Measurements from ENCODE around the gene SNX2. TPM values are rescaled to one million over a fixed set of nuclear protein-coding genes. Genes with fewer than 3 reads are reported as not detected.

The SNX2 gene, protein sequence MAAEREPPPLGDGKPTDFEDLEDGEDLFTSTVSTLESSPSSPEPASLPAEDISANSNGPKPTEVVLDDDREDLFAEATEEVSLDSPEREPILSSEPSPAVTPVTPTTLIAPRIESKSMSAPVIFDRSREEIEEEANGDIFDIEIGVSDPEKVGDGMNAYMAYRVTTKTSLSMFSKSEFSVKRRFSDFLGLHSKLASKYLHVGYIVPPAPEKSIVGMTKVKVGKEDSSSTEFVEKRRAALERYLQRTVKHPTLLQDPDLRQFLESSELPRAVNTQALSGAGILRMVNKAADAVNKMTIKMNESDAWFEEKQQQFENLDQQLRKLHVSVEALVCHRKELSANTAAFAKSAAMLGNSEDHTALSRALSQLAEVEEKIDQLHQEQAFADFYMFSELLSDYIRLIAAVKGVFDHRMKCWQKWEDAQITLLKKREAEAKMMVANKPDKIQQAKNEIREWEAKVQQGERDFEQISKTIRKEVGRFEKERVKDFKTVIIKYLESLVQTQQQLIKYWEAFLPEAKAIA
- 10 to 100 TPM; 46.0 to 46.5 TPM for total RNA-seq
- 59.2 TPM for polyA plus RNA-seq (2013, experiment 1 of 2)
- polyA plus RNA-seq (2013, experiment 2 of 2), result 68.8 TPM
- total RNA-seq, result 25.7 to 84.4 (median 60.1) reads per million in 172 experiments

DNA sequence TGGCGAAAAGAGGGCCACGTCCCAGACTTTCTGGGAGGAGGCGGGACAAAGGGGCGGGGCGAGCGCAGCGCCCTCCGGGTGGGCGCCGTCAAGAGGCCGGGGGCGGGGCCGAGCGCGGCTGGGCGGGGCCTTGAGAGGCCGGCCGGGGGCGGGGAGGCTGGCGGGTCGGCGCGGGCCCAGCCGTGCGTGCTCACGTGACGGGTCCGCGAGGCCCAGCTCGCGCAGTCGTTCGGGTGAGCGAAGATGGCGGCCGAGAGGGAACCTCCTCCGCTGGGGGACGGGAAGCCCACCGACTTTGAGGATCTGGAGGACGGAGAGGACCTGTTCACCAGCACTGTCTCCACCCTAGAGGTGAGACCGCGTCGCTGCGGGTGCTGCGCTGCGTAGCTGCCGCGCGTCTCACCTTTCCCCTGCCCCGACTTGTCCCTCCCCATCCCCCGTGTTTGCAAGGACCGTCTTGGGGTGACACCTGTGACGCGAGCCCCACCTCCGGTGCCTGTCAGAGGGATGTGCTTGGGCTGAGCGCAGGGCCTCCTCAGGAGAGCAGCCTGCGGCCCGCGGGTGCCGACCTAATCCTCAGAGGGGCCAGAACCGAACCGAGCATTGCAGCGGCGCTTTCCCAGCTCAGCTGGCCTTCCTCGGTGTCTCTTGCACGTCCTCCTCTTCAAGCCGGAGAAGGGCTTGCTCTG lies at the start of gene SNX2:
Gene SNX2, plus strand, starts transcription at position 220 of the 689 bp plus-strand sequence. Its CDS starts 24 bp downstream, at position 244.
- Histone ChIP-seq H3K27ac (ENCODE audit: low read depth in 1 of 2, low read length in 2 of 2) (peak within 1 kb of the TSS; percentile 78 to 84), H3K4me3 (ENCODE audit: low read length) (peak within 1 kb of the TSS; percentile 93), H3K9me3 (ENCODE audit: control insufficient read depth in 1 of 2, insufficient read depth in 1 of 2, low read length in 2 of 2) (no peaks in the 10 kb centered on the region), H3K27me3 (ENCODE audit: control insufficient read depth in 1 of 2, insufficient read depth in 2 of 2, low read length in 2 of 2) (no peaks in the 10 kb centered on the region), H3K36me3 (ENCODE audit: insufficient read depth, low read length) (no peaks in the 10 kb centered on the region), H3K4me1 (ENCODE audit: insufficient read depth, low read length) (peaks cover 7% of the 10 kb centered on the region)
- ATAC-seq (ENCODE audit: poor library complexity) (peak; percentile 84), DNase-seq (peak; percentile 73 to 94 (median 84))
- Mint-ChIP-seq H3K36me3 (ENCODE audit: low read depth) (peaks cover 23% of the 10 kb centered on the region), H3K4me1 (ENCODE audit: low read depth) (peaks cover 61% of the 10 kb centered on the region), H3K4me3 (peak within 1 kb of the TSS; percentile 96), H3K27ac (peak within 1 kb of the TSS; percentile 95), H3K9me3 (no peaks in the 10 kb centered on the region), H3K27me3 (no peaks in the 10 kb centered on the region)
- intact Hi-C loops (cut with DNase I, micrococcal nuclease), result loop anchor here (5.0 to 10.0 kb wide), 3 partner anchors 70 to 737 kb away; partner anchors contain the start of genes CEP120 (in 1 of the 2), CSNK1G3 (in 1 of the 2) and SNX24 (in 1 of the 2)
- ChIA-PET POLR2A (interaction anchor here (0.6 to 3.8 kb wide), 10 partner anchors 9 to 739 kb away, joined by 3 to 38 read pairs (median 3); partner anchors contain the start of genes CEP120, CSNK1G3 and SNX24), CTCF (interaction anchor here (0.8 to 1.2 kb wide), 3 partner anchors 13 to 648 kb away, joined by 3 to 5 read pairs (median 3); partner anchors contain the start of gene CEP120)
- TF ChIP-seq, protein P1, sequence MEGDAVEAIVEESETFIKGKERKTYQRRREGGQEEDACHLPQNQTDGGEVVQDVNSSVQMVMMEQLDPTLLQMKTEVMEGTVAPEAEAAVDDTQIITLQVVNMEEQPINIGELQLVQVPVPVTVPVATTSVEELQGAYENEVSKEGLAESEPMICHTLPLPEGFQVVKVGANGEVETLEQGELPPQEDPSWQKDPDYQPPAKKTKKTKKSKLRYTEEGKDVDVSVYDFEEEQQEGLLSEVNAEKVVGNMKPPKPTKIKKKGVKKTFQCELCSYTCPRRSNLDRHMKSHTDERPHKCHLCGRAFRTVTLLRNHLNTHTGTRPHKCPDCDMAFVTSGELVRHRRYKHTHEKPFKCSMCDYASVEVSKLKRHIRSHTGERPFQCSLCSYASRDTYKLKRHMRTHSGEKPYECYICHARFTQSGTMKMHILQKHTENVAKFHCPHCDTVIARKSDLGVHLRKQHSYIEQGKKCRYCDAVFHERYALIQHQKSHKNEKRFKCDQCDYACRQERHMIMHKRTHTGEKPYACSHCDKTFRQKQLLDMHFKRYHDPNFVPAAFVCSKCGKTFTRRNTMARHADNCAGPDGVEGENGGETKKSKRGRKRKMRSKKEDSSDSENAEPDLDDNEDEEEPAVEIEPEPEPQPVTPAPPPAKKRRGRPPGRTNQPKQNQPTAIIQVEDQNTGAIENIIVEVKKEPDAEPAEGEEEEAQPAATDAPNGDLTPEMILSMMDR (IDR thresholded peaks at IDR 0.05), result peak; percentile 14

DNA sequence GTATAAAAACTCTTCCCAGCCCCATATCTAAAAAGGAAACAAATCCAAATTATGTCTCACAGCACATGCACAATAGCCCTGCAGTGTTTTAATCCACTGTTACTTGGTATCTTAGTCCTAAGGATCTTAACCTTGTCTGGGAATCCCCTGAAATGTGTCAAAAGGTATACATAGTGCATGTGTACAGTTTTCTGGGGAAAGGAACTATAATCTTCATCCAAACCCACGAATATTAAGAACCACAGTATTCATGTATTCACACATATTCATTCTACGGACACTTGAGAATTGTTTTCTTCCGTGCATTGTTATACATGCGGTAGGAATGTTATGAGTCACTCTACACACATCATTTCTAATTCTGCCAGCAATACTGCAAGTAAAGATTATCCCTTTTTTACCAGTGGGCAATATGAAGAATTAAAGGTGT lies 47.8 kb upstream of the SNX2 start:
- ATAC-seq (ENCODE audit: poor library complexity) (no peak), DNase-seq (no peak)
- Mint-ChIP-seq H3K36me3 (ENCODE audit: low read depth) (no peaks in the 10 kb centered on the region), H3K27me3 (peaks cover 12% of the 10 kb centered on the region), H3K4me1 (ENCODE audit: low read depth) (no peaks in the 10 kb centered on the region), H3K4me3 (no peak overlapping the region), H3K27ac (no peak overlapping the region), H3K9me3 (no peaks in the 10 kb centered on the region)
- Histone ChIP-seq H3K27ac (ENCODE audit: low read depth in 1 of 2, low read length in 2 of 2) (no peak overlapping the region), H3K4me1 (ENCODE audit: insufficient read depth, low read length) (no peaks in the 10 kb centered on the region), H3K4me3 (ENCODE audit: low read length) (no peak overlapping the region), H3K9me3 (ENCODE audit: control insufficient read depth in 1 of 2, insufficient read depth in 1 of 2, low read length in 2 of 2) (no peaks in the 10 kb centered on the region), H3K36me3 (ENCODE audit: insufficient read depth, low read length) (no peaks in the 10 kb centered on the region), H3K27me3 (ENCODE audit: control insufficient read depth in 1 of 2, insufficient read depth in 2 of 2, low read length in 2 of 2) (peaks cover 0 to 1% of the 10 kb centered on the region in 2 experiments)
- CTCF ChIA-PET, result no interaction called here
- POLR2A ChIA-PET, result no interaction called here
- TF ChIP-seq, protein P1 (IDR thresholded peaks at IDR 0.05), result no peak
- intact Hi-C loops (cut with DNase I, micrococcal nuclease), result no loop called here

DNA sequence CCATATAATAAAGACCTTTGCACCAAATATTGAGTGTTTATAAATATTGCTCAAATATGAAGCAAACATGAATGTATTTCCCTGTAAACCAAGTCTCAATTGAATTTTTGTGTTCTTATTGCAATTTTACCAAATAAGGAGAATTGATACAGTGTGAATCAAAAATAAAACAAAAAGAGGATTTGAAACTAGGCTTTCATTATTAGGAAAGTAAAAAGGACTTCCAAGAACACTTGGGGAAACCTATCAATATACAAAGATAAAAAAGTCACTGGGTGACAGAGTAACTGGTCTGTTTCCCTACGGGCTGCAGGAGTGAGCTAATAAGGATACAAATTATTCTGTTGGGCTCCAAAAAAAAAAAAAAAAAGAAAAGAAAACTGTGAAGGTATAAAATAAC lies 44.8 kb upstream of the SNX2 start:
- POLR2A ChIA-PET, result no interaction called here
- no peak for DNase-seq
- Histone ChIP-seq H3K36me3 (ENCODE audit: insufficient read depth, low read length) (no peaks in the 10 kb centered on the region), H3K27ac (ENCODE audit: low read depth in 1 of 2, low read length in 2 of 2) (no peak overlapping the region), H3K4me1 (ENCODE audit: insufficient read depth, low read length) (no peaks in the 10 kb centered on the region), H3K4me3 (ENCODE audit: low read length) (no peak overlapping the region), H3K27me3 (ENCODE audit: control insufficient read depth in 1 of 2, insufficient read depth in 2 of 2, low read length in 2 of 2) (peaks cover 1 to 4% of the 10 kb centered on the region in 2 experiments), H3K9me3 (ENCODE audit: control insufficient read depth in 1 of 2, insufficient read depth in 1 of 2, low read length in 2 of 2) (peaks cover 0 to 11% of the 10 kb centered on the region in 2 experiments)
- intact Hi-C loops (cut with DNase I, micrococcal nuclease), result no loop called here
- H3K36me3 Mint-ChIP-seq (ENCODE audit: low read depth), result no peaks in the 10 kb centered on the region
- TF ChIP-seq, protein P1 (IDR thresholded peaks at IDR 0.05), result no peak
- H3K4me3 Mint-ChIP-seq, result no peak overlapping the region
- no peaks in the 10 kb centered on the region for H3K4me1 Mint-ChIP-seq (ENCODE audit: low read depth)
- H3K27ac Mint-ChIP-seq, result no peak overlapping the region
- no peaks in the 10 kb centered on the region for H3K9me3 Mint-ChIP-seq
- CTCF ChIA-PET, result no interaction called here
- H3K27me3 Mint-ChIP-seq, result peaks cover 12% of the 10 kb centered on the region
- no peak for ATAC-seq (ENCODE audit: poor library complexity)

Measured in CD4-positive, alpha-beta T cell (primary cell).